HepG2 (cell line): Measurements from ENCODE around the gene ENTPD2. TPM values are rescaled to one million over a fixed set of nuclear protein-coding genes. Genes with fewer than 3 reads are reported as not detected.
A peak's percentile ranks its signal among the peaks of the same experiment; 100 is the strongest.

Experiments used
- ATAC-seq: fragments of 200-7000 bp; cut with Tn5 transposase; 3 replicates; pipeline ENCODE4 v1.9.1; 2020; ENCODE audit warnings: mild to moderate bottlenecking, moderate library complexity
- BruUV-seq: library from RNA; stranded (reverse); fragments of 400-500 nt; replicated peaks from 2 replicates; lab custom pipeline; 2021; lab: Mats Ljungman, UMichigan
- CTCF ChIA-PET: fragments of 300-600 bp; formaldehyde crosslinking; extraction: SDS; loops from one replicate; lab custom pipeline; 2021; ENCODE audit warnings: low total read pairs, inconsistent platforms, low intra/inter-chr PET ratio; lab: Yijun Ruan, JAX
- POLR2A ChIA-PET: fragments of 350-600 bp; sonication (Branson Sonifier 250); formaldehyde crosslinking; loops from one replicate; lab custom pipeline; 2020; ENCODE audit warnings: antibody characterized with exemption, inconsistent platforms; lab: Yijun Ruan, JAX
- DNase-seq: peaks from one replicate; pipeline ENCODE4 v3.0.0-alpha.2; 2015; ENCODE audit warnings: low spot score
- FAIRE-seq: peaks from 3 replicates; lab custom pipeline; 2011; peaks lifted over from hg19 to GRCh38; lab: Jason Lieb, UNC
- H2AFZ ChIP-seq: one replicate; pipeline ENCODE4 v1.6.1; 2011; ENCODE audit warnings: low read length, inconsistent platforms
- H3K27ac ChIP-seq: fragments of 300-600 bp; 3 replicates; pipeline ENCODE4 v1.8.0; 2011; ENCODE audit warnings: mixed run types, mild to moderate bottlenecking, mixed read lengths, low read length, inconsistent platforms; ENCODE audit not compliant: insufficient read depth; ENCODE audit errors: extremely low read length
- H3K27me3 ChIP-seq, 2 experiments: fragments of 200-600 bp in 1 of 2; 2 replicates in 1 of 2; 3 replicates in 1 of 2; pipeline versions ENCODE4 v1.6.0 to v1.8.0; 2011; ENCODE audit warnings: low read length in 2 of 2, mild to moderate bottlenecking in 2 of 2, moderate library complexity in 2 of 2, inconsistent platforms in 1 of 2; ENCODE audit not compliant: insufficient read depth in 2 of 2, control insufficient read depth in 1 of 2
- H3K36me3 ChIP-seq, 2 experiments: fragments of 200-600 bp in 1 of 2; replicated peaks in 1 of 2; 2 replicates in 1 of 2; 3 replicates in 1 of 2; pipeline versions ENCODE4 v1.5.1 to v1.8.0; 2011; ENCODE audit warnings: low read length in 2 of 2, inconsistent platforms in 1 of 2; ENCODE audit not compliant: insufficient read depth in 2 of 2, control insufficient read depth in 1 of 2
- H3K4me1 ChIP-seq: 2 replicates; pipeline ENCODE4 v1.5.1; 2012; ENCODE audit warnings: low read length, inconsistent platforms; ENCODE audit not compliant: insufficient read depth
- H3K4me2 ChIP-seq: 2 replicates; pipeline ENCODE4 v1.6.0; 2011; ENCODE audit warnings: low read depth, low read length, inconsistent platforms
- H3K4me3 ChIP-seq, 3 experiments: fragments of 200-600 bp in 1 of 3; sonication (generic), shearing (Covaris generic) in 1 of 3; replicated peaks in 1 of 3; 2 replicates each; pipeline ENCODE4 v1.5.1; 2011 to 2016; ENCODE audit warnings: low read length in 3 of 3, inconsistent platforms in 2 of 3, low read depth in 2 of 3, mild to moderate bottlenecking in 2 of 3, control low read depth in 1 of 3, mixed read lengths in 1 of 3; ENCODE audit not compliant: insufficient read depth in 1 of 3
- H3K79me2 ChIP-seq: one replicate; pipeline ENCODE4 v1.6.1; 2011; ENCODE audit warnings: low read length, inconsistent platforms; ENCODE audit not compliant: insufficient read depth
- H3K9ac ChIP-seq: 2 replicates; pipeline ENCODE4 v1.6.0; 2011; ENCODE audit warnings: mild to moderate bottlenecking, low read depth, low read length, inconsistent platforms; ENCODE audit not compliant: insufficient read depth
- H3K9me3 ChIP-seq: 2 replicates; pipeline ENCODE4 v1.5.1; 2012; ENCODE audit warnings: mild to moderate bottlenecking, low read length
- H4K20me1 ChIP-seq: 2 replicates; pipeline ENCODE4 v1.6.0; 2011; ENCODE audit warnings: inconsistent platforms, mild to moderate bottlenecking, low read length, moderate library complexity; ENCODE audit not compliant: insufficient read depth
- CREB1 ChIP-seq, 2 experiments: fragments of 450-650 bp in 1 of 2; IDR thresholded peaks; 2 replicates each; pipeline ENCODE4 v1.6.1; 2016 to 2017; ENCODE audit warnings: control low read depth in 1 of 2, mild to moderate bottlenecking in 1 of 2, missing compliant biosample characterization in 1 of 2, missing genetic modification characterization in 1 of 2
- PHF21A ChIP-seq: sonication (generic); formaldehyde crosslinking; IDR thresholded peaks from 2 replicates; pipeline ENCODE4 v1.5.0; 2020; ENCODE audit warnings: mild to moderate bottlenecking, missing genetic modification reagents
- RCOR2 ChIP-seq: IDR thresholded peaks from 2 replicates; pipeline ENCODE4 v1.6.1; 2016; ENCODE audit warnings: missing biosample characterization, missing genetic modification reagents
- ZFP41 ChIP-seq: sonication (generic); formaldehyde crosslinking; IDR thresholded peaks from 2 replicates; pipeline ENCODE4 v1.4.0; 2020; ENCODE audit warnings: mild to moderate bottlenecking, missing genetic modification reagents, borderline replicate concordance
- ZNF101 ChIP-seq: sonication (generic); formaldehyde crosslinking; IDR thresholded peaks from 2 replicates; pipeline ENCODE4 v1.4.0; 2020; ENCODE audit warnings: mild to moderate bottlenecking, low read depth, missing genetic modification reagents, borderline replicate concordance
- ZNF256 ChIP-seq: sonication (generic); formaldehyde crosslinking; conservative IDR thresholded peaks from 2 replicates; pipeline ENCODE4 v1.4.0; 2020; ENCODE audit warnings: missing genetic modification reagents
- ZNF30 ChIP-seq: sonication (generic); formaldehyde crosslinking; IDR thresholded peaks from 2 replicates; pipeline ENCODE4 v1.5.0; 2020; ENCODE audit warnings: mild to moderate bottlenecking, missing genetic modification reagents
- ZNF644 ChIP-seq: IDR thresholded peaks from 2 replicates; pipeline ENCODE4 v1.6.1; 2016; ENCODE audit warnings: low read depth
- WGBS: methylation state at CpG from one replicate; pipeline ENCODE4 v1.1.6; 2017; ENCODE audit warnings: low lambda C conversion rate; 5-methylcytosine and 5-hydroxymethylcytosine counted together
- in situ Hi-C: cut with HindIII; loops from 2 replicates; pipeline ENCODE4 v1.10.0; 2017; ENCODE audit warnings: low pct_unique_long_range_greater_than_20kb; ENCODE audit not compliant: extremely low pct_ligation_motif_present
- intact Hi-C: fragments of 100-400 bp; cut with micrococcal nuclease; formaldehyde crosslinking; loops from one replicate; pipeline ENCODE4 v1.10.0; 2022; ENCODE audit not compliant: unreplicated experiment
- polyA plus RNA-seq, 8 experiments: library from polyadenylated mRNA; depleted of rRNA in 3 of 8; stranded (reverse) in 7 of 8; unstranded in 1 of 8; fragments of >200 nt; fragmentation: Illumina TruSeq in 4 of 8; extraction: Trizol in 4 of 8; gene quantifications; 2 replicates each; pipeline versions ENCODE4 v1.2.1 to v1.2.3, GENCODE V29; 2011 to 2016; ENCODE audit warnings: low read depth in 4 of 8, missing spikeins in 1 of 8, mixed read lengths in 1 of 8; ENCODE audit not compliant: insufficient read depth in 1 of 8
- total RNA-seq, 5 experiments: library from RNA; depleted of rRNA; stranded (reverse); fragments of >200 nt; fragmentation: Illumina TruSeq; extraction: Trizol; gene quantifications; 2 replicates each; pipeline ENCODE4 v1.2.3, GENCODE V29; 2016; ENCODE audit warnings: low read depth in 1 of 5
- TF ChIP-seq, protein P1 (sequence below): sonication (generic); formaldehyde crosslinking; IDR thresholded peaks from 2 replicates; pipeline ENCODE4 v1.5.0; 2020; ENCODE audit warnings: mild to moderate bottlenecking, missing genetic modification reagents, borderline replicate concordance
- TF ChIP-seq, protein P2 (sequence below): IDR thresholded peaks from 2 replicates; pipeline ENCODE4 v1.6.1; 2016; ENCODE audit warnings: missing compliant biosample characterization, missing genetic modification reagents, borderline replicate concordance
- TF ChIP-seq, protein P3 (sequence below): sonication (generic); formaldehyde crosslinking; IDR thresholded peaks from 2 replicates; pipeline ENCODE4 v1.9.0; 2021; ENCODE audit warnings: missing genetic modification reagents, mild to moderate bottlenecking, borderline replicate concordance

Gene ENTPD2
- total and polyA plus RNA-seq, 2 of the 13 experiments (the other 11 are each of a cell fraction or from before 2014, with no cell fraction given): 0.95 to 3.2 TPM

DNA sequence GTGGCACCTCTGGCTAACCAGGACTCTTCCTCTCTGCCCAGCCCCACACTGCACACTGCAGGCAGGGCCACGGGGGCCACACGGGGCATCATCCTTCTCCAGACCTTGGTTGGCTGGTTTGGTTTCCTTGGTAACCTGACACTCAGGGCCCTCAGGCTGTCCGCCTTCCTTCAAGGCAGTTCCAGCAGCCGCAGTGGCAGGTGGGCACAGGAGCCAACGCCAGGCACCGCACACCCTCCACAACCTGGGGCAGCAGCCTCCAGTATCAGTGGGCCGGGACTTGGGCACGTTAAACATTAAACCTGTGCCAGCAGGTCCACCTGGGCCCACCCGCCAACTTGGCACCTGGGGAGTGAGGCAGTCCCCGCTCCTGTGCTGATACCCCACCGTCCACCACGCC lies 9.8 kb downstream of the ENTPD2 start:
- Histone ChIP-seq H3K4me1 (peaks cover 25% of the 10 kb centered on the region), H2AFZ (no peak overlapping the region), H3K9ac (no peak overlapping the region), H3K79me2 (no peaks in the 10 kb centered on the region), H3K36me3 (no peaks in the 10 kb centered on the region), H3K9me3 (no peaks in the 10 kb centered on the region), H3K4me3 (no peak overlapping the region), H4K20me1 (peaks cover 3% of the 10 kb centered on the region; the same call in 1 of the 2 replicates), H3K27ac (no peak overlapping the region), H3K4me2 (peak overlapping the region; percentile 84; the same call in 1 of the 2 replicates), H3K27me3 (peaks cover 3 to 27% of the 10 kb centered on the region in 2 experiments; a peak in 4 of 5 replicates)
- BruUV-seq: no TSS peak
- CTCF ChIA-PET: no interaction called here
- ATAC-seq (no peak), FAIRE-seq (no peak), DNase-seq (no peak)
- intact Hi-C loops: no loop called here
- TF ChIP-seq ZNF256 (CRISPR knock-in tag) (no peak), ZNF644 (CRISPR knock-in tag) (no peak), ZNF30 (CRISPR knock-in tag) (no peak), RCOR2 (no peak), PHF21A (CRISPR knock-in tag) (no peak), CREB1 (IDR thresholded peaks at IDR 0.05) (no peak), CREB1 (CRISPR knock-in tag; IDR thresholded peaks at IDR 0.05) (no peak), ZFP41 (CRISPR knock-in tag) (no peak), ZNF101 (no peak)
- TF ChIP-seq, protein P1, sequence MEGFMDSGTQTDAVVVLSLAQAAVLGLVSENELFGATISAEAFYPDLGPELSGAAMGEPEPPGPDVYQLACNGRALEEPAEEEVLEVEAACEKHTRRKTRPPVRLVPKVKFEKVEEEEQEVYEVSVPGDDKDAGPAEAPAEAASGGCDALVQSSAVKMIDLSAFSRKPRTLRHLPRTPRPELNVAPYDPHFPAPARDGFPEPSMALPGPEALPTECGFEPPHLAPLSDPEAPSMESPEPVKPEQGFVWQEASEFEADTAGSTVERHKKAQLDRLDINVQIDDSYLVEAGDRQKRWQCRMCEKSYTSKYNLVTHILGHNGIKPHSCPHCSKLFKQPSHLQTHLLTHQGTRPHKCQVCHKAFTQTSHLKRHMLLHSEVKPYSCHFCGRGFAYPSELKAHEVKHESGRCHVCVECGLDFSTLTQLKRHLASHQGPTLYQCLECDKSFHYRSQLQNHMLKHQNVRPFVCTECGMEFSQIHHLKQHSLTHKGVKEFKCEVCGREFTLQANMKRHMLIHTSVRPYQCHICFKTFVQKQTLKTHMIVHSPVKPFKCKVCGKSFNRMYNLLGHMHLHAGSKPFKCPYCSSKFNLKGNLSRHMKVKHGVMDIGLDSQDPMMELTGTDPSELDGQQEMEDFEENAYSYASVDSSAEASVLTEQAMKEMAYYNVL (CRISPR knock-in tag): no peak
- TF ChIP-seq, protein P2, sequence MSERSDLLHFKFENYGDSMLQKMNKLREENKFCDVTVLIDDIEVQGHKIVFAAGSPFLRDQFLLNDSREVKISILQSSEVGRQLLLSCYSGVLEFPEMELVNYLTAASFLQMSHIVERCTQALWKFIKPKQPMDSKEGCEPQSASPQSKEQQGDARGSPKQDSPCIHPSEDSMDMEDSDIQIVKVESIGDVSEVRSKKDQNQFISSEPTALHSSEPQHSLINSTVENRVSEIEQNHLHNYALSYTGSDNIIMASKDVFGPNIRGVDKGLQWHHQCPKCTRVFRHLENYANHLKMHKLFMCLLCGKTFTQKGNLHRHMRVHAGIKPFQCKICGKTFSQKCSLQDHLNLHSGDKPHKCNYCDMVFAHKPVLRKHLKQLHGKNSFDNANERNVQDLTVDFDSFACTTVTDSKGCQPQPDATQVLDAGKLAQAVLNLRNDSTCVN (CRISPR knock-in tag): no peak
- TF ChIP-seq, protein P3, sequence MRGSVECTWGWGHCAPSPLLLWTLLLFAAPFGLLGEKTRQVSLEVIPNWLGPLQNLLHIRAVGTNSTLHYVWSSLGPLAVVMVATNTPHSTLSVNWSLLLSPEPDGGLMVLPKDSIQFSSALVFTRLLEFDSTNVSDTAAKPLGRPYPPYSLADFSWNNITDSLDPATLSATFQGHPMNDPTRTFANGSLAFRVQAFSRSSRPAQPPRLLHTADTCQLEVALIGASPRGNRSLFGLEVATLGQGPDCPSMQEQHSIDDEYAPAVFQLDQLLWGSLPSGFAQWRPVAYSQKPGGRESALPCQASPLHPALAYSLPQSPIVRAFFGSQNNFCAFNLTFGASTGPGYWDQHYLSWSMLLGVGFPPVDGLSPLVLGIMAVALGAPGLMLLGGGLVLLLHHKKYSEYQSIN (CRISPR knock-in tag): no peak
- in situ Hi-C loops: loop anchor here (10.0 kb wide), 1 partner anchor 269 kb away; no protein-coding TSS in a partner anchor
- POLR2A ChIA-PET: no interaction called here
- WGBS: 78% methylated on average over 3 of the region's 12 CpGs
